Fibroblast of lung (primary cell): Measurements from ENCODE around the gene SLC7A6.

Experiments used
- EZH2 ChIP-seq: IDR thresholded peaks from 2 replicates; pipeline ENCODE4 v1.5.1; 2012; ENCODE audit warnings: low read length, control low read depth, mild to moderate bottlenecking; ENCODE audit errors: missing control alignments
- TF ChIP-seq, protein P1 (sequence below), 2 donors: IDR thresholded peaks in 1 of 2; conservative IDR thresholded peaks in 1 of 2; 1 replicate in 1 of 2; 2 replicates in 1 of 2; pipeline ENCODE4 v1.5.1; 2011 to 2012; ENCODE audit warnings: low read length in 2 of 2, control low read depth in 1 of 2, inconsistent platforms in 1 of 2, low read depth in 1 of 2, mild to moderate bottlenecking in 1 of 2

DNA sequence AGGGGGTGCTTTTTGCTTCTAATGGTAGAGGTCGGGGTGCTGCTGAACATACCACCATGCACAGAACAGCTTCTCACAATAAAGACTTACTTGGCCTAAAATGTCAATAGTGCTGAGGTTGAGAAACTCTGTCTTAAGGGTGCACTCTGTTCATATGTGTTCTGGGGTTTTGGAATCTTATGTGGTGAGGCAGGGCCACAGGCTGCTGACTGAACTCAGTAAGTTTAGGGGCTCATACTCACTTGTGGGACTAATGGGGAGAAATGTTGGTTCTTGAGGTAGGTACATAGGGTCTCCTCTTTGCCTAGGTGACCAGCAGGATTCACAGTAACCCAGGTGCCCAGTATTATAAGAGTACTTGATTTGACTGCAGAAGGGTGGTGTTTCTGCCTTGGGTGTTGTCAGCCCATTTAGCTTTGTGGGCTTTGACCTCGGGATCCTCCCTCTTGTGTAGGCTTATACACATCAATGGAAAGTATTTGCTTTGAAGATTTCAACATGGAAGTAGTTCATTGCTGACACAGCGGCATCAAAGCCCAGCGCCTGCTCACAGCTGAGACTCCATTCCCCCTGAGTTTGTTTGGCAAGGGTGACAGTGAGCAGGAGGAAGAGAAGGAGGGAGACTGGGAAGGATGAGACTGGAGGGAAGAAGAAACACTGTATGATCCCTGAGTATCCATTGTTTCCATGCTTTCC lies 17.2 kb downstream of the SLC7A6 start:
- TF ChIP-seq, protein P1, sequence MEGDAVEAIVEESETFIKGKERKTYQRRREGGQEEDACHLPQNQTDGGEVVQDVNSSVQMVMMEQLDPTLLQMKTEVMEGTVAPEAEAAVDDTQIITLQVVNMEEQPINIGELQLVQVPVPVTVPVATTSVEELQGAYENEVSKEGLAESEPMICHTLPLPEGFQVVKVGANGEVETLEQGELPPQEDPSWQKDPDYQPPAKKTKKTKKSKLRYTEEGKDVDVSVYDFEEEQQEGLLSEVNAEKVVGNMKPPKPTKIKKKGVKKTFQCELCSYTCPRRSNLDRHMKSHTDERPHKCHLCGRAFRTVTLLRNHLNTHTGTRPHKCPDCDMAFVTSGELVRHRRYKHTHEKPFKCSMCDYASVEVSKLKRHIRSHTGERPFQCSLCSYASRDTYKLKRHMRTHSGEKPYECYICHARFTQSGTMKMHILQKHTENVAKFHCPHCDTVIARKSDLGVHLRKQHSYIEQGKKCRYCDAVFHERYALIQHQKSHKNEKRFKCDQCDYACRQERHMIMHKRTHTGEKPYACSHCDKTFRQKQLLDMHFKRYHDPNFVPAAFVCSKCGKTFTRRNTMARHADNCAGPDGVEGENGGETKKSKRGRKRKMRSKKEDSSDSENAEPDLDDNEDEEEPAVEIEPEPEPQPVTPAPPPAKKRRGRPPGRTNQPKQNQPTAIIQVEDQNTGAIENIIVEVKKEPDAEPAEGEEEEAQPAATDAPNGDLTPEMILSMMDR (conservative IDR thresholded peaks at IDR 0.05 in 1 of 2, IDR thresholded peaks at IDR 0.05 in 1 of 2; ENCODE audit: low read depth in 1 of 2, low read length in 2 of 2): no peak
- TF ChIP-seq EZH2: no peak
